HUDEP-2 (cell line): ENCODE measurements around the gene CNOT6.

ENCODE experiments used
- DNase-seq, 76 experiments: peaks; one replicate each; lab custom pipeline; 2025; ENCODE audit not compliant: unreplicated experiment in 76 of 76; lab: John Stamatoyannopoulos, UW

The CNOT6 gene

DNA sequence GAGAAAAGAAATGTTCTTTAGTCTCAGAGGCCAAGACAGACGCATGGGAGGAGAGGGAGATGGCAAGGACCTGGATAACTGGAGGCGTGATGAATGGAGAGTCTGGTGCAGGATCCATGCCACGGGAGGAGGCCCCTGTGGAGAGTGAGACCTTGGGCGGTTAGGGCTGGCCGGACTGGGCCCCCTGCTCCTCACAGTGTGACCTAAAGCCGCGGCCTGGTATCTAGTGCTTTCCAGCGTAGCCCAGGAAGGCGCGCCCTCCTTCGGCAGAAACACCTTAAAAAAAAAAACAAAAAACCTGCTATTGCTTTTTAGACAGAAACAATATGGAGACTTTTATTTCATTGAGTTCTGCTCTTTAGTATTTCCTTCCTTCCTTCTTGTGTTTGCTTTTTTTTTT, 64.1 kb downstream of the CNOT6 start:
- no peak for DNase-seq

DNA sequence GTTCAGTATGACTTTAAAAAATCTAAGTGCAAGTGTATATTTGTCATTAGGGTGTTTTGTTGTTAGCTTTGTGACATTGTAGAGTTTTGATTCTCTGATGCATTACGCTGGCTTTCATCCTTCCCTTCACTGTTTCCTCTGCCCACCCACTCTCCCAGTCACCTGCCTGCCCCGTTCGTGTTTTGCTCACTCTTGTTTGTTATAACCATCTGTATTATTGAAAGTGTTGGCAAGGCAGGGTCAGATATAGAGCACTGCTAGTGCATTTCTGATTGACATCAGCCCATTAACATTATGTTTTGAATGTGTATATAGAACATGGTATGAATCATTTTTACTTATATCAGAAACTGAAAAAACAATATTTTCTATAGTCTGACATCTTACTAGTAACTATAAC, 69.8 kb downstream of the CNOT6 start:
- no peak for DNase-seq

DNA sequence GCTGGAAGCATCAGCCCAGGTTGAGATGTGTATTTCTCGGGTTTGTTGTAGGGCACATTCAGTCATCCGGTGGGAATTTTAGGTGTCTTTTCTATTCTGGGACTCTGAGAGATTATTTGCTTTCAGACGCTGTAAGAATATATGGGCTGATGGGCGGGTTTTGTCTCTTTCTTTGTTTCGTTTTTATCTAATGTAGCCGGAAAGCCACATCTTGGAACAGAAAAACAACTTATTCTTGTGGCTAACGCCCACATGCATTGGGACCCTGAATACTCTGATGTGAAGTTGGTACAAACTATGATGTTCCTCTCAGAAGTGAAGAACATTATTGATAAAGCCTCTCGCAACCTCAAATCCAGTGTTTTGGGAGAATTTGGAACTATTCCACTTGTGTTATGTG, 74.7 kb downstream of the CNOT6 start:
- no peak for DNase-seq

DNA sequence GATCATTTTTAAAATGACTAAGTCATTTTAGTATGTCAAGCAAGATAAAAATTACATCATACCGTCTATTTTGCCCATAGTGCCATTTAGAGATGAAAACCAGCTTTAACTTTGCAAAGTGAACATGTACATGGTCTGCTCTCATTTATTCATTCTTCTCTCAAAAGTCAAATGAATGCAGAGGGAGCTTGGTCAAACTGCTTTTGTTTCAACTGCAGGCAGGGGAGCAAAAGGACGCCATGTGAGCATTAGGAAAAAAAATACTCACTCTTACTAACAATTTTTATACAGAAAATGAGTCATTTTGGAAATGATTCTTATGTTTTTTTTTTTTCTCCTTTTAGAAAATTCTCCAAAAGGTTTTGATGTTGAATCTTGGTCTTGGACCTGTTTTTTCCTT, 81.4 kb downstream of the CNOT6 start:
- no peak for DNase-seq

- DNase-seq: no peak
These were observed 86.5 kb downstream of the CNOT6 start for GRCh38 chr5:180580681-180581080.

DNA sequence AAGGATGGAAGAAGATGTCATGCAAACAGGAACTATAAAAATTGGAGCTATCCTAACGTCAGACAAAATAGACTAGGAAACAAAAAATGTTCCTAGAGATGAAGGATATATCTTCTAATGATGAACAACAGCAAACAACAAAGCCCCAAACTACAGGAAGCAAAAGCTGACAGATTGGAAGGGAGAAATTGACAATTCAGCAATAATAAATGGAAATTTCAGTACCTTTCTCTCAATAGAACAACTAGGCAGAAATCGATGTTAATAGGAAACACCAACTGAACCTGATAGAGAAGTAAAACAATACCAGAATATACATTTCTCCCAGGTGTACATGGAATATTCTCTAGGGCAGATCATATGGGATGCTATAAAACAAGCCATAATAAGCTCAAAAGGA, 89.6 kb downstream of the CNOT6 start:
- no peak for DNase-seq

GRCh38 chr5:180586204-180586603, 92.0 kb downstream of the CNOT6 start:
- no peak for DNase-seq

DNA sequence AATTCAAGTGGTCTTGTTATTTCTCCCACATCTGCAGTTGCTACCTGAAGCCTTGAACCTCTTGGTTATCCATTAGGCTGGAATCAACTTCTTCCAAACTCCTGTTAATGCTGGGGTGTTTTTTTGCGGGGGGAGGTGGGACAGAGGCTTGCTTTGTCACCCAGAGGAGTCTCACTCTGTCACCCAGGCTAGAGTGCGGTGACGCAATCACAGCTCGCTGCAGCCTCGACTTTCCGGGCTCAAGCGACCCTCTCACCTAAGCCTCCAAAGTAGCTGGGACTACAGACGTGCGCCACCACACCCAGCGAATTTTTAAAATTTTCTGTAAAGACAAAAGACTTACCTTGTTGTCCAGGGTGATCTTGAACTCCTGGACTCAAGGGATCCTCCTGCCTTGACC, 92.7 kb downstream of the CNOT6 start:
- DNase-seq: no peak

GRCh38 chr5:180589771-180590542, 95.8 kb downstream of the CNOT6 start:
- DNase-seq: no peak

DNA sequence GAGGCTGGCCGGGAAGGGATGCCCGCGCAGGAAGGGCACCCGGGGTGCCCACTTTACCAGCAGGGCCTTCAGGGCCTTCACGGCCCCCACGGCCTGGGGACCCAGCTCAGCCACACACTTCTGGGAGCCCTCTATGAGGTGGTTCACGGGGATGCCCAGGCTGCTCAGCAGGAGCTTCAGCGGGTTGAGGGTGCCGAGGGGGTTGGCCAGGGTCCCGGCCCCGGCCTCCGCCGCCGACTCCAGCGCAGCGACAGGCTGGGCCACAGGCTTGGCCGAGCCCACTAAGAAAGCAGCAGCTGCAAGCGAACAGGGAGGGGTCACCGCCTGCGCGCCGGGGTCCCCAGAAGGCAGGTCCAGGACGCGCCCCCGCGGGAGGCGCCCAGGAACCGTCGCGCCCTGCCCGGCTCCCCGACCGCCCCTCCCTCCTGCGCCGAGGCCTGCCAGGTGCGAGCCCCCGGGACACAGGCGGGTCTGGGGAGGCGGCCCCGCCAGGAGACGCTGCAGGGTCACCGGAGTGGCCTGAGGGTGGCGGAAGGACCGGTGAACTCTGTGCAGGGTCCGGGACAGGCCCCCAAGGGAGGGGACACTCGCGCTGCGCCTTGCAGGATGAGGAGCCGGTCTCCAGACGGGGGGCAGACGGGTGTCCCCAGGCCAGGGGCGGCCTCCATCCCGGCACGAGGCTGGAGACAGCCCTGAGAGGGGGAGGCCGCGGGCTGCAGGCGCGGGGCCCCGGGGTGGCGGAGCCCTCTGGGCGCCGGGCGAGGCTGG, 96.5 kb downstream of the CNOT6 start:
- no peak for DNase-seq

GRCh38 chr5:180591311-180591887, 97.2 kb downstream of the CNOT6 start, which contains the start of gene SCGB3A1:
SCGB3A1 (minus strand) TSS chr5:180591499; CDS start chr5:180591462, 37 bp downstream.
- DNase-seq: no peak

DNA sequence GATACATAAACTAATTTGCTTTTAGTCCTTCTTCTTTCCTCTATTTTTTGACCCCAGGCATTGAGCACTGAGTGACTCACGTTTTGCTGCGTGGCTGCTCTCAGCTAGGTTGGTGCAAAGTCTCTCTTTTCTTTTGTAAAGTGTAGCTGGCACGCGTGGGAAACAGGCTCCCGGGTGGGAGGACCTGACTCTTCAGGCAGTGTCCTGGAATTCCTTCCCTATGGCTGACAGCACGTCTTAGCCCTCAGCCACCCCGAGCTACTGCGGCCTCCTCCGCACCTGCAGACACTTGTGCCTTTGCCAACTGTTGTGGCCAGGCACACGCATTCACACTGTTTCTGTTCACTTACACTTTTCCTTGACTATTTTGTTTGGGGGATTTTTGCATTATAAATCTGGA, 98.0 kb downstream of the CNOT6 start:
- DNase-seq: no peak

GRCh38 chr5:180593446-180594206, 99.4 kb downstream of the CNOT6 start:
- DNase-seq: no peak

- DNase-seq: peak in 2 of 76 experiments; percentile 17 to 30
These were observed 100.3 kb downstream of the CNOT6 start for GRCh38 chr5:180594311-180595045.

DNA sequence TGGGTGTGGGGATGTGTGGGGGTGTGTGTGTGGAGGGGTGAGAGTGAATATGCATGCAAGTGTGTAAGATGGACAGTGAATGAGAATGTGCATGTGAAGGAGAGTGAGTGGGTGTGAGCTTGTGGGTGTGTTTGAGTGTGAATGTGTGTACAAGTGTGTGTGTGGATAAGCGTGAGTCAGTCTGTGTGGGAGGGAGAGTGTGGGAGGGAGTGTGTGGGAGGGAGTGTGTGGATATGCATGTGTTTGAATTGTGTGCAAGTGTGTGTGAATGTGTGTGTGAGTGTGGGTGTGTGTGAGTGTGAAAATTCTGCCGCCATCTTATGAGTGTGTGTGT, 100.8 kb downstream of the CNOT6 start:
- DNase-seq: no peak

GRCh38 chr5:180595381-180596114, 101.4 kb downstream of the CNOT6 start:
- DNase-seq: no peak

GRCh38 chr5:180596115-180596667, 102.0 kb downstream of the CNOT6 start:
- DNase-seq: no peak

DNA sequence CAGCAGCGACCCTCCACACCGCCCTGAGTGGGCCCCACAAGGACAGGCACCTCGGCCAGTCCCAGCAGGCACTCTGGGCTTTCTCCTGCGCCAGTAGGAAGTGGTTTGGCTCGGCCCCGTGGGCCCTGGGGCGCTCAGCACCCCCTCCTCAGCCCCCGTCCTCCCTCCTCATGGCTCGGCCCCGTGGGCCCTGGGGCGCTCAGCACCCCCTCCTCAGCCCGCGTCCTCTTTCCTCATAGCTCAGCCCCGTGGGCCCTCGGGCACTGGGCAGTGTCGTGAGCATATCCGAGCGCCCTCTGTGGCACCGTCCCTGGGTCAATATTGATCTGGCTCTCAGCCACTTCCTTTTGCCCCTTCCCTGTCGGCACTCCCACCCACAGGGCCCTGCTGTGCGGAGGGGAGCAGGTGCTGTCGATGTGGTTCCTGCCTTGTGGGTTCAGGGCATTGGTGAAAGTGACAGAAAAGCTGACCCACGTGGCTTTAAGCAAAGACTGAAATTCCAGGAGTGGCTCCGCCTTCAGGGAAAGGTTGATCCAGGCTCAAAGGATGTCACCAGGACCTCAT, 102.6 kb downstream of the CNOT6 start:
- DNase-seq: no peak

- peak in 7 of 76 experiments; percentile 7 to 31 (median 13) for DNase-seq
These were observed 104.1 kb downstream of the CNOT6 start for GRCh38 chr5:180598316-180598701.
